Activated T-helper 17 cell treated with anti-CD3 and anti-CD28 coated beads, Interleukin-2, amount 50 U/mL, for 72 hours (primary cell): ENCODE data around the gene CD247. TPM values are rescaled to one million over a fixed set of nuclear protein-coding genes. Genes with fewer than 3 reads are reported as not detected.

Experiments
- ATAC-seq: fragments of 150-1000 bp; cut with Tn5 transposase; replicated peaks from 2 replicates; pipeline ENCODE4 v1.10.0; 2021; ENCODE audit warnings: mild to moderate bottlenecking, moderate library complexity
- H3K27ac Mint-ChIP-seq: one replicate; pipeline ENCODE4 v1.8.0; 2022; ENCODE audit warnings: mixed read lengths
- H3K27me3 Mint-ChIP-seq: one replicate; pipeline ENCODE4 v1.8.0; 2022; ENCODE audit warnings: mixed read lengths
- H3K36me3 Mint-ChIP-seq: one replicate; pipeline ENCODE4 v1.8.0; 2022; ENCODE audit warnings: low read depth, mild to moderate bottlenecking, mixed read lengths
- H3K4me1 Mint-ChIP-seq: one replicate; pipeline ENCODE4 v1.8.0; 2022; ENCODE audit warnings: mixed read lengths
- H3K4me3 Mint-ChIP-seq: one replicate; pipeline ENCODE4 v1.8.0; 2022; ENCODE audit warnings: mild to moderate bottlenecking, mixed read lengths
- H3K9me3 Mint-ChIP-seq: one replicate; pipeline ENCODE4 v1.8.0; 2022; ENCODE audit warnings: mixed read lengths
- total RNA-seq, 2 donors: library from RNA; stranded (reverse); gene quantifications; one replicate each; pipeline ENCODE4 v1.2.3, GENCODE V29; 2022

The CD247 gene
- total RNA-seq, 2 donors from 2014 or later = 168 to 217 TPM

- Mint-ChIP-seq H3K4me3 (no peak overlapping the region), H3K27ac (no peak overlapping the region), H3K36me3 (peaks cover 32% of the 10 kb centered on the region), H3K9me3 (no peaks in the 10 kb centered on the region), H3K27me3 (no peaks in the 10 kb centered on the region), H3K4me1 (no peaks in the 10 kb centered on the region)
- ATAC-seq = no peak
These were observed 30.0 kb upstream of the CD247 start for GRCh38 chr1:167548059-167548932.

GRCh38 chr1:167546935-167547334, 28.6 kb upstream of the CD247 start:
- no peak overlapping the region for H3K4me3 Mint-ChIP-seq
- peaks cover 7% of the 10 kb centered on the region for H3K4me1 Mint-ChIP-seq
- no peaks in the 10 kb centered on the region for H3K9me3 Mint-ChIP-seq
- H3K36me3 Mint-ChIP-seq = peaks cover 33% of the 10 kb centered on the region
- no peak for ATAC-seq
- H3K27me3 Mint-ChIP-seq = no peaks in the 10 kb centered on the region
- no peak overlapping the region for H3K27ac Mint-ChIP-seq

GRCh38 chr1:167545349-167545748, 27.0 kb upstream of the CD247 start:
- no peak overlapping the region for H3K4me3 Mint-ChIP-seq
- H3K36me3 Mint-ChIP-seq = peaks cover 40% of the 10 kb centered on the region
- H3K27ac Mint-ChIP-seq = no peak overlapping the region
- H3K27me3 Mint-ChIP-seq = no peaks in the 10 kb centered on the region
- ATAC-seq = no peak
- no peaks in the 10 kb centered on the region for H3K9me3 Mint-ChIP-seq
- peaks cover 15% of the 10 kb centered on the region for H3K4me1 Mint-ChIP-seq

GRCh38 chr1:167544447-167545093, 26.2 kb upstream of the CD247 start:
- Mint-ChIP-seq H3K9me3 (no peaks in the 10 kb centered on the region), H3K27me3 (no peaks in the 10 kb centered on the region), H3K4me1 (peaks cover 16% of the 10 kb centered on the region), H3K27ac (peak overlapping the region; percentile 66), H3K36me3 (peaks cover 40% of the 10 kb centered on the region), H3K4me3 (no peak overlapping the region)
- peak; percentile 27 for ATAC-seq

GRCh38 chr1:167543199-167543990, 25.1 kb upstream of the CD247 start:
- Mint-ChIP-seq H3K27me3 (no peaks in the 10 kb centered on the region), H3K4me1 (peaks cover 19% of the 10 kb centered on the region)

GRCh38 chr1:167542109-167543032, 24.0 kb upstream of the CD247 start:
- Mint-ChIP-seq H3K9me3 (no peaks in the 10 kb centered on the region), H3K4me3 (peak overlapping the region; percentile 26)

More at GRCh38 chr1:167543199-167543990, 25.1 kb upstream of the CD247 start:
- peaks cover 40% of the 10 kb centered on the region for H3K36me3 Mint-ChIP-seq
- no peaks in the 10 kb centered on the region for H3K9me3 Mint-ChIP-seq
- no peak overlapping the region for H3K4me3 Mint-ChIP-seq
- no peak overlapping the region for H3K27ac Mint-ChIP-seq
- ATAC-seq = no peak

GRCh38 chr1:167541610-167542009, 23.3 kb upstream of the CD247 start:
- H3K36me3 Mint-ChIP-seq = peaks cover 26% of the 10 kb centered on the region
- H3K9me3 Mint-ChIP-seq = no peaks in the 10 kb centered on the region
- H3K27ac Mint-ChIP-seq = no peak overlapping the region
- H3K4me3 Mint-ChIP-seq = no peak overlapping the region
- peak; percentile 25 for ATAC-seq
- peaks cover 19% of the 10 kb centered on the region for H3K4me1 Mint-ChIP-seq
- H3K27me3 Mint-ChIP-seq = no peaks in the 10 kb centered on the region

More at GRCh38 chr1:167542109-167543032, 24.0 kb upstream of the CD247 start:
- peak; percentile 74 for ATAC-seq
- peaks cover 19% of the 10 kb centered on the region for H3K4me1 Mint-ChIP-seq
- peaks cover 33% of the 10 kb centered on the region for H3K36me3 Mint-ChIP-seq
- no peaks in the 10 kb centered on the region for H3K27me3 Mint-ChIP-seq
- H3K27ac Mint-ChIP-seq = peak overlapping the region; percentile 68

GRCh38 chr1:167541003-167541402, 22.7 kb upstream of the CD247 start:
- Mint-ChIP-seq H3K4me1 (peaks cover 19% of the 10 kb centered on the region), H3K27ac (no peak overlapping the region), H3K4me3 (no peak overlapping the region), H3K27me3 (no peaks in the 10 kb centered on the region), H3K9me3 (no peaks in the 10 kb centered on the region), H3K36me3 (peaks cover 22% of the 10 kb centered on the region)
- no peak for ATAC-seq

- Mint-ChIP-seq H3K9me3 (no peaks in the 10 kb centered on the region), H3K4me3 (peak overlapping the region; percentile 43), H3K27me3 (no peaks in the 10 kb centered on the region), H3K27ac (no peak overlapping the region), H3K36me3 (peaks cover 8% of the 10 kb centered on the region), H3K4me1 (peaks cover 19% of the 10 kb centered on the region)
- ATAC-seq = no peak
These were observed 20.3 kb upstream of the CD247 start for GRCh38 chr1:167538657-167539056.

GRCh38 chr1:167533851-167534300, 15.5 kb upstream of the CD247 start:
- Mint-ChIP-seq H3K4me3 (no peak overlapping the region), H3K27ac (no peak overlapping the region), H3K4me1 (peaks cover 2% of the 10 kb centered on the region), H3K27me3 (no peaks in the 10 kb centered on the region), H3K36me3 (no peaks in the 10 kb centered on the region), H3K9me3 (no peaks in the 10 kb centered on the region)
- peak; percentile 84 for ATAC-seq

- Mint-ChIP-seq H3K36me3 (no peaks in the 10 kb centered on the region), H3K27ac (peak overlapping the region; percentile 12), H3K4me1 (no peaks in the 10 kb centered on the region), H3K9me3 (no peaks in the 10 kb centered on the region), H3K4me3 (no peak overlapping the region), H3K27me3 (no peaks in the 10 kb centered on the region)
- no peak for ATAC-seq
These were observed 14.9 kb upstream of the CD247 start for GRCh38 chr1:167532964-167533824.

- no peaks in the 10 kb centered on the region for H3K27me3 Mint-ChIP-seq
- H3K4me1 Mint-ChIP-seq = no peaks in the 10 kb centered on the region
- H3K4me3 Mint-ChIP-seq = no peak overlapping the region
- H3K27ac Mint-ChIP-seq = peak overlapping the region; percentile 12
- ATAC-seq = no peak
- no peaks in the 10 kb centered on the region for H3K9me3 Mint-ChIP-seq
- H3K36me3 Mint-ChIP-seq = no peaks in the 10 kb centered on the region
These were observed 14.0 kb upstream of the CD247 start for GRCh38 chr1:167532375-167532774.
